ENCODE measurements around the gene SOX15.
A peak's percentile ranks its signal among the peaks of the same experiment; 100 is the strongest.
"Not testable (repeated sequence)": the region's sequence is repeated elsewhere in the genome, so short reads cannot be mapped to it uniquely, and the experiment has no call there.

SOX15 gene

DNA sequence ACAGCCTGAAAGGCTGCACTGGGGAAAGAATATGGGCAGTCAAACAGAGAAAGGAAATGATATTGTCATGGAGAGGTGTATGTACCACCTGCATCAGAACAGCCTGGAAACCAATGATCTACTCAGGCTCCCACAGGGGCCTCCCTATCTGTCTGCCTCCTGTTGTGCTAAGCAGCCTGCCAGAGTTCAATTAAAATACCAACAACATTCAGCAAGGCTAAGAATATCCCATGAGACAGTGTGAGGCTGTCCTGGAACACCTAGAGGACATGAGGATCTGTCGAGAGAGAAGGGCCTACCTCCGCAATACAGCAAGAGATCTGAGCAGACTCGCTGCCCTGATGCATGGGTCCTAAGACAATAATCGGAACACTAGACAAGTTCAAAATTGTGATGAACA is 16.4 kb upstream of the SOX15 start:
- no peak for DNase-seq

DNA sequence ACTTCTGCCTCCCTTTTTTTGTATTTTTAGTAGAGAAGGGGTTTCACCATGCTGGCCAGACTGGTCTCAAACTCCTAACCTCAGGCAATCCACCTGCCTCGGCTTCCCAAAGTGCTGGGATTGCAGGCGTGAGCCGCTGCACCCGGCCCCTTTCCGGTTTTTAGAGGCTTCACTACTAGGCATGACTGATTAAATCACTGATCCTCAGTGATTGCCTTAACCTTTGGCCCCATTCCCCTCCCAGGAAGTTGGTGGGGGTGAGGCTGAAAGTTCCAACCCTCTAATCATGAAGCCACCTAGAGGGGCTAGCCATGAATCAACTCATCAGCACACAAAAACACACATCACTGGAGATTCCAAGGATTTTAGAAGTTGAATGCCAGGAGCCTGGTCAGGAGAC is 7.7 kb upstream of the SOX15 start:
- not testable (repeated sequence) for DNase-seq

DNA sequence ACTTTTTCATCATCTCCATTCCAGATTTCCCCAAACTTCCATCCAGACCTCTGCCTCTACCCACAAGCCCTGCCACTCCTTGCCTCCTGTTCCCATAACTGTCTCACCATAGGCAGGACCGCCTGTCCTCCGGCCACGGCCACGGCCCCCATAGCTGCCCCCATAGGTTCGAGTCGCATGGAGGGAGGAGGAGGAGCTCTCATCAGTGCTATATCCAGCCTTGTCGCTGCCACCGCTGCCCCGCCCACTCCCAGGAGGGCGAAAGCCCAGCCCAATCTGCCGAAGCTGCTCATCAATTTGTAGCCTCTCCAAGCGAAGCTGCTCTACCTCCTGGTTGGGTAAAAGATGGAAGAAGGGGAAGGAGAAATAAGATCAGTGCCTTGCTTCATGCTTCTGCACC is 3.4 kb upstream of the SOX15 start:
- no peak for DNase-seq

DNA sequence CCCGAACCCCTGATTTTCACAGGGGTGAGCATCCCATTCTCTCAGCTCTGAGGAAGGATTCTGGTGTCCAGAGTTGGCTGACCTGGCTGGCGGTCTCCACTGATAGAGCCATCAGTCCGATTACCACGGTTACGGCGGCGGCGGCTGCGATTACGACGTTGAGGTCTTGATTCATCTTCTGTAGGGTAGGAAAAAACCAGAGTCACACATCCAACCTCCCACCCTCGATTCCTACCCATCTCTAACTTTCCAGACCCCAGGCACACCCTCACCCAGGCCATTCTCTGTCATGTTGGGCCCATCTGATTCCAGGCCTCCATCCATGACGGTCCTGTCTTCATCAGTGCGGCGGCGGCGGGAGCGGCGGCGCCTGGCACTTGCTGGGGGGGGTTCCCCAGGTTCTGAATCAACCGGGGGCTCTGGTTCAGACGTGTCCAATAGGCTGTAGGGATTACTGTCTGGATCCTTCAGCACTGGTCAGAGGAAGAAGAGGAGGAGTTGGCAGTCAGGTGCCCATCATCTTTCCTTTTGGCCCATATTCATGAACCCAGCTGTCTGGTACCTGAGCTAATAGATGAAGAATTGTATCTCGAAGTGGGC is 2.6 kb upstream of the SOX15 start:
- no peak for DNase-seq

DNA sequence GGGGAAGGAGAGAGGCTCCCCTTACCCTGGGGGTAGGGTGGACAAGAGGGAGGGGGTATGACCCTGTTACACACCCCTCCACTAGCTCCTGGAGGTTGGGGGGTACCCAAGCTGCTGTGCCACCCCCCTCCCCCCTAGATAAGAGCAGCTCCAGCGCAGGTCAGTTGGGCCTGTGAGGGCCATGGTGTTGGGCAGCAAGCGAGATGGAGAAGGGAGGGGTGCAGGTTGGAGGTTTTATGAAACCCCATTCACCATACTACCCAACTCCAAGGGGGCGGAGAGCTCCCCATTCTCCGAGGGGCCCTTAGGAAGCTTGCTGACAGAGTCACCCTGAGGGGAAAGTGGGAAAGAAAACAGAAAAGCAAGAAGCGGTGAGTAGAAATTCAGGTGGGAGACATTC is 1.7 kb upstream of the SOX15 start:
- no peak for DNase-seq

DNA sequence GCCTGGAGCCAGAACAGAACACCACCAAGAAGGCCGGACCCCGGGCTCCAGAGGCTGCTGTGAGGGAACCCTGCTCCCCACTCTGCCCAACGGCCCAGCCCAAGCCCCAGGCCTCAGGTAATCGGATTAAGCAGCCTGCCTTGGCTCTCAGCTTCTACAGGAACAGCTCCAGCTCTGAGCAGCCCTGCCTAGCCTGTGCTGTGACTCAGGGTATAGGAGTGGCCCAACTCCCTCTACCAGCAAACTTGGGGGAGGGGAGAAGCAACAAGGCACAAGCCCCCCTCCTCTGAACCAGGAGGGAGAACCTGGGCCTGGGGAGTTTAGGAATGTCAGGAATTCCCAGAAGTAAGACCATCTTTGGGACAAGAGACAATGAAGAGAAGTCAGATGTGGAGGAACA is 849 bp upstream of the SOX15 start:
- no peak for DNase-seq

DNA sequence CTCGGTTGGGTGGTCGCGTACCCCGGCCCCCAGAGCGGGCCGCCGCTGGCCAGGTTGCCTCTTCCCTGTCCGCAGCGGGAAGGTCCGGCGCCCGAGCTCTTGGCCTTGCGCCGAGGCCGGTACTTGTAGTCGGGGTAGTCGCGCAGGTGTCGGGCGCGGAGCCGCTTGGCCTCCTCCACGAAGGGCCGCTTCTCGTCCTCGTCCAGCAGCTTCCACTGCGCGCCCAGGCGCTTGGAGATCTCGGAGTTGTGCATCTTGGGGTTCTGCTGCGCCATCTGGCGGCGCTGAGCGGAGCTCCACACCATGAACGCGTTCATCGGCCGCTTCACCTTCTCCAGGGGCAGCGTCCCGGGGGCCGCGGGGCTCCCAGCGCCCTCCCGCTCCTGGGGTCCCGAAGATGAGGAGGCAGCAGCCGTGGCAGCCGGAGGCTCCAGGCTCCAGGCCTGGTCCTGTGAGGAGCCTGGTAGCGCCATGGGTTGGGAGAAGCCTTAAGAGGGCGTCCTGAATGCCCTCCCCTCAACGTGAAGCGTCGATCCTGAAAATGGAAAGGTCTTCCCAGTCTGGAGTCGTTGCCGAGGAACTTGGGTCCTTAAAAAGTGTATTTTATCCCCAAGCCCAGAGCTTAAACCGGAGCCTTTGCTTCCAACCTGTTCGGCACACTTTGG is 558 bp downstream of the SOX15 start:
- no peak for DNase-seq

DNA sequence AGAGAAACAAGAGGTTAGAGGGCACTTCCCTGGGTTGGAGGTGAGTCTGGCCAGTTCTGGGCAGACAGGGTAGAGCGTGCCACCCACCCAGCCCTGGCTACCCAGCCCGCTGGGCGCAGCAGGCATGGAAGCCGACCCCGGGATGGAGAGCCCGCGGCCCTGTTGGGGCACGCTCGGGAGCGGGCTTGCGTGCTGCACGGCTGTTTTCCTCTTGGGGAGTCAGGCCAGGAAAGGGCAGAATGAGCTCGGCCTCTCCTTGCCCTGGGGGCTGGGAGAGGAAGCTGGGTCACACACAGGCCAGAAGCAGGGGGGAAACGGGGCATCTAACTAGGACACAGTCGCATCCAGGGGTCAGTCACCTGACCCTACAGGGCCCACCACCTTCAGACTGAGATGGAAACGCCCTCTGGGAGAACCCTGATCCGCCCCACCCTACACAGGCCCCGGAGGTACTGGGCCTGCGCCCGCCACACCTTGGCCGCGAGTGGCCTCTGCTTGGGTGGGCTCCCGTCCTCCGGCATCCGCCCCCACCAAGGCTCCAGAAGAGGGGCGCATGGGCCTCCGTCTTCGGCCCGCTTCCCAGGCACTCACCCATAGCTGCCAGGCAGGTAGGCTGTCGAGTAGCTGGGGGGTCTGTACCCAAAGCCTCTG is 1.2 kb downstream of the SOX15 start:
- DNase-seq: no peak

DNA sequence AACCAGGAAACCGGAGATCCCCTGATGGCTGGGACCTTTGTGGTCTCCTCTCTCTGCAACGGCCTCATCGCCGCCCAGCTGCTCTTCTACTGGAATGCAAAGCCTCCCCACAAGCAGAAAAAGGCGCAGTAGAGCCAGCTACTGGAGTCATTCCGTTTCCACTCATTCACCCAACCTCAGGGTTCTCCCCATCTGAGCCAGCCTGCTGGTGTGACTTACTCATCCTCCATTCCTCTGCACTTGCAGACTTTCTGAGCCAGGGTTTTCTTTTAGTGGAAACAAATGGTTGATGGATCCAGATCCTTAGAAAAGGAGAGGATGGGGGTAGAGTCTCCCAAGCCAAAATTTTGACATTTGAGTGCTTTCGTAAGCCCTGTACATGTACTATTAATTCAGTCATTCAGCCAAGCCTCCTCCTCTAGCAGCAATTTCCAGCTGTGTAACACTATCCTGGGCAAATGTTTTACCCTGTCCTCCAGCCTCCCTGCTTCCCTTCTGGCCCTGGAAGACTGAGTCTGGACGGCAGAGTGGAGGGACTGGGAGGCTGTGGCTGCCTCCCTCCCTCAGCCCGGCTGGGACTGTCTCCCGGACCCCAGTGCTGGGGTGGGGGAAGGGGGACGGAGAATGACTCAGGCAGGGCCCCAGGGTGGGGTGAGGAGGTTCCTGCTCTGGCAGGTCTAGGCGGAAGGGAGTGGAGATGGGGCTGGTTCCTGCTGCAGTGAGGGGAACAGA is 2.3 kb downstream of the SOX15 start:
- DNase-seq: no peak

DNA sequence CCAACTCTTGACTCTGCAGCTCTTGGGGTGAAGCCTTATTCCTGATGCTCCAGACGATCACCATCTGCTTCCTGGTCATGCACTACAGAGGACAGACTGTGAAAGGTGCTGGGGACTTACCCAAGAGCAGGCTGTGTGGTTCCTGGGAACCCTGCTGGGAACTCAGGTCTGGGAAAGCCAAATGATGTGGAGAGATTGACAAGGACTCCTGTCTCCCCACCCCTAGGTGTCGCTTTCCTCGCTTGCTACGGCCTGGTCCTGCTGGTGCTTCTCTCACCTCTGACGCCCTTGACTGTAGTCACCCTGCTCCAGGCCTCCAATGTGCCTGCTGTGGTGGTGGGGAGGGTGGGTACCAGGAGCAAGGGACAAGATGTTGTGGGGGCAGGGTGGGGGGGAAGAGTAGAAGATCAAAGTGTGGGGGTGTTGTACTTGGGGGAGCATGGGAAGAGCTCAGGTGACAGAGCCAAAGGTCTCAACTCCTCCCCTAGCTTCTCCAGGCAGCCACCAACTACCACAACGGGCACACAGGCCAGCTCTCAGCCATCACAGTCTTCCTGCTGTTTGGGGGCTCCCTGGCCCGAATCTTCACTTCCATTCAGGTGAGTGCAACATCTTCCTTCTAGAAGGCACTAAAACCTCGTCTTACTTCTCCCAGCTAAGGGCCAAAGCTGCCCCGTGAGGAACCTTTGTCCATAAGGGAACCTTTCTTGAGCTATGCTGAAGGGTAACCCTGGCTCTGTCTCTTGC is 3.0 kb downstream of the SOX15 start:
- no peak for DNase-seq

DNA sequence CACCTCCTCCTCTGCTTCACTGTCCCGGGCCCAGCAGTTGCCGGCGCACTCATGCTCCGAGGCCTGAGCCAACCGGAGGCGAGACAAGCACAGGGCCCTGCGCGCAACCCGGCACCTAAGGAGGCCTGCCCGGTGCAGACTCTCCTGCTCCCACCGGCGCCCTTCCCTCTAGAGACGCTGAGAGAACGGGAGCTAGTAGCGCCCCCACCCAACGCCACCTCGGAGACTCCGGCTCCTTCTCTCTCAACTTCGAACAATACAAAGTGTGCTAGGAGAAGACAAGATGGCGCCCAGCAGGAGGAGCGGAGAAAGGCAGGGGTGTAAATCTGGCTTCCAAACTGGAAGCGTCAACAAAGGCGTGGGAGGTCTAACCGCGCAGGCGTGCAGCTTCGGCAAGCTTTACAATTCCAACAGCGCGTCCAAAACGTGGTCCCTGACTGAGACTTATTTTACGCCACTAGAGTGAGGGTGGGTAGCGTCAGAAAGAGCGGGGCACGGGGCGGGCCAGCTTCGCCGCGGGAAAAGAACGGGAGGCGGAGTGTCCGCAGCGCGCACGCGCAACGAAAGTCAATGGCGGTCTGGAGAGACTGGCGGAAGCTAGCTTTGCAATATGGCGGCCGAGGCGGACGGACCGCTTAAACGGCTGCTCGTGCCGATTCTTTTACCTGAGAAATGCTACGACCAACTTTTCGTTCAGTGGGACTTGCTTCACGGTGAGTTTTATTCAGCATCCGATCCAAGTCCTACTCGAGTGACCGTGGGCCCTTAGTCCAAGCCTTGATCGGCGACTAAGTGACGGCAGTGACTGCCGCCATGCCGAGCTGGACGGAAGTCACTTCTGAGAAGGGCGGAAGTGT is 6.4 kb downstream of the SOX15 start, which contains the start of gene MPDU1:
Gene MPDU1, plus strand, starts transcription at position 600 of the 857 bp plus-strand sequence. Its CDS starts 11 bp downstream, at position 611.
- DNase-seq: peak; percentile 86

DNA sequence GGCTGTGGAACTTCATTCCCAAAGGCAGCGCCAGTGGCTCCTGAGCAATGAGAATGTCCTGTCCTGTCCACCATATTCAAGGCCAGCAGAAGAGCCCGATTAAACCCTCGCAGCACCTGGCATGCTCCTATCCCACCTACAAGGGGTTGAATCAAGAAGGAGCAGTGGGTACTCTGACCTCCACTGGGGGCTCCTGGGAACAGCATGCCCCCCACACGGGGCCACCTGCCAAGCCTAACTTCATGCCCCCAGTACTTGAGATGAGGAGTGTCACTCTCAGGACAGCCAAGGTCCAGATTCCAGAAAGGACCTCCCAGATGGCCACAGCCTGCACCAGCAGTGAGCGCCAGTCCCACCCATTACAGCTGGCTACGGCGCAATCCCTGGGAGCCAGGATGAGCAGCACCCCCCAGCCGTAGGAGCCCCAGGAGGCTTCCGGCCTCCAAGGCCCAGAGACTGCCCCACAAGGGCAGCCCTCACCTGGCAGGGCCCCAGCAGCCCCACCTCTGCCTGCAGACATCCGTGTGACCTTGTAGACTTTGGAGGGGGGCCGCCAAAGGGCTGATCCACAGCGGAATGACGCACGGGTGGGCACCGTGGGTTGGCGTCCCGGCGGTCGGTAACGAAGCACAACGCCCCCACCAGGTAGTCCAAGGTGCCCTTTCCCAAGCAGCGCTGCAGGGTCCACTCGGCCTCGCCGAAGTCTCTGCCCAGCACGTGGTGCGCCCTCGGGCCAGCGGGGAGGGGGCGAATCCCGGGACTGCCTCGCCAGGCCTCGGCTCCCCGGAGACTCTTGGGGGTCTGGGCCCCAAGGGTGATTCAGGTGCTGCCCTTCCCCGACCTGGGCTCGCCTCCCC is 7.3 kb downstream of the SOX15 start:
- DNase-seq: no peak

DNA sequence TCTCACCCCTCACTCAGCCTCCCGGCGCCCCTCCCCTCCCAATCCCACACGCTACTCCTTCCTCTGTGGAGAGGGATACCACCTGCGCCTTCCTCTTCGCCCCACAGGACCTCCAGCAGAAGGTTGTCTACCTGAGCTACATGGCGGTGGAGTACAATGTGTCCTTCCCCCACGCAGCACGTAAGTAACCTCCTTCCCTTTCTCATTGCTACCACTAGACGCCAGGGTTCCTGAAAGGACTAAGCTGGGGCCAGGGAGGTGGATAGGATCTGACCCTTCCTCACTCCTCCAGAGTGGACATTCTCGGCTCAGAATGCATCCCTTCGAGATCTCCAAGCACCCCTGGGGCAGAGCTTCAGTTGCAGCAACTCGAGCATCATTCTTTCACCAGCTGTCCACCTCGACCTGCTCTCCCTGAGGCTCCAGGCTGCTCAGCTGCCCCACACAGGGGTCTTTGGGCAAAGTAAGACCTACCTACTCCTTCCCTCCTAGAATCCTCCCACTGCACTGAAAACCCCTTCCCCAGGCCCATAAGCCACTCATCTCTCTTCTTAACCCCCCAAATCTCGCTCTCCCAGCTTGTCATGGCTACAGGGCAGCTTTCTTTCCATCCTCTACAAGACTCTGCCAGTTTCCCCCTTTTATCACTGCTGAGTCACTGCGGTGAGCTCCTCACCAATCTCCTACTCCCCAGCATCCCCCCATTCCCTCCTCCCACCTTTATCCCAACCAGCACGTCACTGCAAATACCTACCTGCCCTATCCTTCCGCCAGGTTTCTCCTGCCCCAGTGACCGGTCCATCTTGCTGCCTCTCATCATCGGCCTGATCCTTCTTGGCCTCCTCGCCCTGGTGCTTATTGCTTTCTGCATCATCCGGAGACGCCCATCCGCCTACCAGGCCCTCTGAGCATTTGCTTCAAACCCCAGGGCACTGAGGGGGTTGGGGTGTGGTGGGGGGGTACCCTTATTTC is 9.0 kb downstream of the SOX15 start:
- DNase-seq: no peak

DNA sequence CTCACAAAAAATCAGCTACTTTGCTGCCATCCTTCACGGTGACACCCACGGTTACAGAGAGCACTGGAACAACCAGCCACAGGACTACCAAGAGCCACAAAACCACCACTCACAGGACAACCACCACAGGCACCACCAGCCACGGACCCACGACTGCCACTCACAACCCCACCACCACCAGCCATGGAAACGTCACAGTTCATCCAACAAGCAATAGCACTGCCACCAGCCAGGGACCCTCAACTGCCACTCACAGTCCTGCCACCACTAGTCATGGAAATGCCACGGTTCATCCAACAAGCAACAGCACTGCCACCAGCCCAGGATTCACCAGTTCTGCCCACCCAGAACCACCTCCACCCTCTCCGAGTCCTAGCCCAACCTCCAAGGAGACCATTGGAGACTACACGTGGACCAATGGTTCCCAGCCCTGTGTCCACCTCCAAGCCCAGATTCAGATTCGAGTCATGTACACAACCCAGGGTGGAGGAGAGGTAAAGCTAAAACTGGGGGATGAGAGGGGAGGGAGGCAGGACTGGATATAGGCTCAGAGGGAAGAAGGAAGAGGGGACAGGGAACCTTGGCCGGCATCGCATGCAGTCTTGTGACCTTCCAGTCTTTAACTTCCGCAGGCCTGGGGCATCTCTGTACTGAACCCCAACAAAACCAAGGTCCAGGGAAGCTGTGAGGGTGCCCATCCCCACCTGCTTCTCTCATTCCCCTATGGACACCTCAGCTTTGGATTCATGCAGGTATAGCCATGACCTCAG is 9.9 kb downstream of the SOX15 start:
- no peak for DNase-seq

DNA sequence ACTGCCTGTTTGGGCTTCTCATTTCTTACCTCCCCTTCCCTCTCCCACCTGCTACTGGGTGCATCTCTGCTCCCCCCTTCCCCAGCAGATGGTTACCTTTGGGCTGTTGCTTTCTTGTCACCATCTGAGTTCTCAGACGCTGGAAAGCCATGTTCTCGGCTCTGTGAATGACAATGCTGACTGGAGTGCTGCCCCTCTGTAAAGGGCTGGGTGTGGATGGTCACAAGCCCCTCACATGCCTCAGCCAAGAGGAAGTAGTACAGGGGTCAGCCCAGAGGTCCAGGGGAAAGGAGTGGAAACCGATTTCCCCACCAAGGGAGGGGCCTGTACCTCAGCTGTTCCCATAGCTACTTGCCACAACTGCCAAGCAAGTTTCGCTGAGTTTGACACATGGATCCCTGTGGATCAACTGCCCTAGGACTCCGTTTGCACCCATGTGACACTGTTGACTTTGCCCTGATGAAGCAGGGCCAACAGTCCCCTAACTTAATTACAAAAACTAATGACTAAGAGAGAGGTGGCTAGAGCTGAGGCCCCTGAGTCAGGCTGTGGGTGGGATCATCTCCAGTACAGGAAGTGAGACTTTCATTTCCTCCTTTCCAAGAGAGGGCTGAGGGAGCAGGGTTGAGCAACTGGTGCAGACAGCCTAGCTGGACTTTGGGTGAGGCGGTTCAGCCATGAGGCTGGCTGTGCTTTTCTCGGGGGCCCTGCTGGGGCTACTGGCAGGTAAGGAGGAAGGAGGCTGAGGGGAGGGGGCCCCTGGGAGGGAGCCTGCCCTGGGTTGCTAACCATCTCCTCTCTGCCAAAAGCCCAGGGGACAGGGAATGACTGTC is 10.7 kb downstream of the SOX15 start, which contains the start of gene CD68:
Gene CD68, plus strand, starts transcription at position 638 of the 833 bp plus-strand sequence. Its CDS starts 40 bp downstream, at position 678.
- DNase-seq: no peak

DNA sequence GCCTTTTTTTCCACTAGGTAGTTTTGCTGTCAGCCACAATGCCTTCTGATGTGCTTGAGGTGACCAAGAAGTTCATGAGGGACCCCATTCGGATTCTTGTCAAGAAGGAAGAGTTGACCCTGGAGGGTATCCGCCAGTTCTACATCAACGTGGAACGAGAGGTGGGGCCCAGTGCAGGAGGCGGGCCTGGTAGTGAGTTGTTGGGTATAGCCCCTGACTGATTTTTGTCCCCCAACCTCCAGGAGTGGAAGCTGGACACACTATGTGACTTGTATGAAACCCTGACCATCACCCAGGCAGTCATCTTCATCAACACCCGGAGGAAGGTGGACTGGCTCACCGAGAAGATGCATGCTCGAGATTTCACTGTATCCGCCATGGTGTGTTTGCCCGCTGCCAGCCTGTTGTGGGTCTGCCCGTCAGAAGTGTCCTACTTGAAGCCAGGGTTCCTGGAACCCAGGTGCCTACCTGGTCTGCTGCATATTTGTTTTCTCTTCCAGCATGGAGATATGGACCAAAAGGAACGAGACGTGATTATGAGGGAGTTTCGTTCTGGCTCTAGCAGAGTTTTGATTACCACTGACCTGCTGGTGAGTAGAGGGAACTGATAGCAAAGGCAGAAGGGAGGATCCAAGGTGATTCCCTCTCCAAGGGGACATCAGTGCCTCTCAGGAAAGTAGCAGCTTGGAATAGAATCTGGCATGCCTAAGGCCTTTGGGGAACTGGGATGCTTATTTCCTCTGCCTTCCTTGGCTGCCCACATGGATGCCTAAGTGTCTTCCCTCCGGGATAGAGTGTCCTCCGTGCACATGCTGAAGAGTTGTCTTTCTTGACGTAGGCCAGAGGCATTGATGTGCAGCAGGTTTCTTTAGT is 12.3 kb downstream of the SOX15 start:
- no peak for DNase-seq

DNA sequence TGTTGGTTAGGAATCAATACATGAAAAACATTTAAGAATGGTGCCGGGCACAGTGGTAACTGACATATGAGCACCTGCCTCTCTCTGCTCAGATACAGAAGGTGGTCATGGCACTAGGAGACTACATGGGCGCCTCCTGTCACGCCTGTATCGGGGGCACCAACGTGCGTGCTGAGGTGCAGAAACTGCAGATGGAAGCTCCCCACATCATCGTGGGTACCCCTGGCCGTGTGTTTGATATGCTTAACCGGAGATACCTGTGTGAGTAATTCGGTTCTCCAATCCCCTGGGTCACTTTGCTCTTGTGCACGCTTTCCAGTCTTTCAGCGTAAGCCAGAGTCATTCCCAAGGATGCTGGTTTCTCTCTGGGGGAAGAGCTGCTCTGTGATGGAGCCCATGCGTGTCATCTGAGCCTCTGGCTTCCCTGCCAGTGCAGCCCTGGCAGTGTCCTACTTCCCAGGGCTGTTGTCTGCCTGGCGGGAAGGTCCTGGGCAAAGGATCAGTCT is 13.4 kb downstream of the SOX15 start:
- DNase-seq: no peak

Data from NCI-H1436 treated with DMSO at 0.1 percent for 48 hours (cell line).